Right atrium auricular region (tissue), 2 donors: ENCODE results near the gene MFSD2A. TPM values are rescaled to one million over a fixed set of nuclear protein-coding genes. Genes with fewer than 3 reads are reported as not detected.

ENCODE experiments used
- DNase-seq: peaks from one replicate; pipeline ENCODE4 v3.0.0-alpha.2; 2019; ENCODE audit warnings: low spot score
- H3K27ac ChIP-seq, 2 donors: fragments of 200-600 bp; sonication (generic); 1 replicate in 1 of 2; 2 replicates in 1 of 2; pipeline ENCODE4 v1.5.1; 2016 to 2019
- H3K27me3 ChIP-seq, 2 donors: fragments of 200-600 bp; sonication (generic); one replicate each; pipeline versions ENCODE4 v1.5.1 to v1.6.0; 2017 to 2019
- H3K36me3 ChIP-seq: fragments of 200-600 bp; sonication (generic); one replicate; pipeline ENCODE4 v1.5.1; 2016
- H3K4me1 ChIP-seq, 2 donors: fragments of 200-600 bp; sonication (generic); one replicate each; pipeline versions ENCODE4 v1.5.1 to v1.6.0; 2017 to 2019
- H3K4me3 ChIP-seq, 2 donors: fragments of 200-600 bp; sonication (generic); 1 replicate in 1 of 2; 2 replicates in 1 of 2; pipeline ENCODE4 v1.5.1; 2017 to 2019; ENCODE audit warnings: mild to moderate bottlenecking in 1 of 2, moderate library complexity in 1 of 2
- H3K9me3 ChIP-seq, 2 donors: fragments of 200-600 bp; sonication (generic); one replicate each; pipeline ENCODE4 v1.5.1; 2019
- CTCF ChIP-seq, 2 donors: fragments of 200-600 bp; sonication (generic); IDR thresholded peaks; one replicate each; pipeline ENCODE4 v1.5.1; 2019; ENCODE audit warnings: antibody characterized with exemption in 2 of 2
- total RNA-seq, 2 donors: library from RNA; depleted of rRNA; stranded (reverse); fragments of >200 nt; gene quantifications; one replicate each; pipeline ENCODE4 v1.1.0, GENCODE V29; 2016

The MFSD2A gene
- total RNA-seq, 2 donors from 2014 or later = 2.6 to 5.1 TPM

GRCh38 chr1:39990428-39990827 is 35.5 kb downstream of the MFSD2A start:
- H3K4me3 ChIP-seq = no peak overlapping the region
- TF ChIP-seq CTCF (IDR thresholded peaks at IDR 0.05) = no peak
- H3K36me3 ChIP-seq = no peaks in the 10 kb centered on the region
- no peaks in the 10 kb centered on the region for H3K4me1 ChIP-seq
- no peaks in the 10 kb centered on the region for H3K9me3 ChIP-seq
- H3K27me3 ChIP-seq = no peaks in the 10 kb centered on the region
- H3K27ac ChIP-seq = no peak overlapping the region
- no peak for DNase-seq

GRCh38 chr1:39992234-39992633 is 37.3 kb downstream of the MFSD2A start:
- Histone ChIP-seq H3K4me1 (no peaks in the 10 kb centered on the region), H3K9me3 (no peaks in the 10 kb centered on the region), H3K36me3 (no peaks in the 10 kb centered on the region), H3K4me3 (no peak overlapping the region), H3K27me3 (no peaks in the 10 kb centered on the region), H3K27ac (no peak overlapping the region)
- TF ChIP-seq CTCF (IDR thresholded peaks at IDR 0.05) = no peak
- no peak for DNase-seq

- H3K4me1 ChIP-seq = no peaks in the 10 kb centered on the region
- no peaks in the 10 kb centered on the region for H3K36me3 ChIP-seq
- H3K27ac ChIP-seq = no peak overlapping the region
- no peak overlapping the region for H3K4me3 ChIP-seq
- no peak for DNase-seq
- no peaks in the 10 kb centered on the region for H3K27me3 ChIP-seq
- TF ChIP-seq CTCF (IDR thresholded peaks at IDR 0.05) = no peak
- H3K9me3 ChIP-seq = no peaks in the 10 kb centered on the region
These were observed 37.9 kb downstream of the MFSD2A start for GRCh38 chr1:39992888-39993287.

- Histone ChIP-seq H3K27me3 (no peaks in the 10 kb centered on the region), H3K4me1 (no peaks in the 10 kb centered on the region), H3K9me3 (no peaks in the 10 kb centered on the region), H3K27ac (no peak overlapping the region), H3K36me3 (no peaks in the 10 kb centered on the region), H3K4me3 (no peak overlapping the region)
- DNase-seq = no peak
- TF ChIP-seq CTCF (IDR thresholded peaks at IDR 0.05) = no peak
These were observed 41.0 kb downstream of the MFSD2A start for GRCh38 chr1:39995973-39996393.

GRCh38 chr1:39996396-39997004 is 41.6 kb downstream of the MFSD2A start:
- Histone ChIP-seq H3K27ac (no peak overlapping the region), H3K27me3 (no peaks in the 10 kb centered on the region), H3K36me3 (no peaks in the 10 kb centered on the region), H3K4me1 (no peaks in the 10 kb centered on the region), H3K9me3 (no peaks in the 10 kb centered on the region), H3K4me3 (no peak overlapping the region)
- TF ChIP-seq CTCF (IDR thresholded peaks at IDR 0.05) = no peak
- DNase-seq = no peak

GRCh38 chr1:40001456-40001855 is 46.5 kb downstream of the MFSD2A start:
- Histone ChIP-seq H3K9me3 (no peaks in the 10 kb centered on the region), H3K27me3 (no peaks in the 10 kb centered on the region), H3K4me3 (no peak overlapping the region), H3K4me1 (no peaks in the 10 kb centered on the region), H3K36me3 (no peaks in the 10 kb centered on the region), H3K27ac (no peak overlapping the region)
- no peak for DNase-seq
- TF ChIP-seq CTCF (IDR thresholded peaks at IDR 0.05) = no peak
